Peyer's patch (tissue), 4 donors: Measurements from ENCODE around the gene PHACTR3.

ENCODE experiments used
- POLR2A ChIP-seq, 2 donors: fragments of 450-650 bp; IDR thresholded peaks; one replicate each; pipeline ENCODE4 v1.5.1; 2017; ENCODE audit warnings: antibody characterized with exemption in 2 of 2, mild to moderate bottlenecking in 2 of 2, moderate library complexity in 2 of 2
- TF ChIP-seq, protein P1 (sequence below), 6 experiments: fragments of 450-650 bp in 4 of 6; fragments of 200-600 bp in 2 of 6; sonication (generic) in 1 of 6; IDR thresholded peaks; one replicate each; pipeline ENCODE4 v1.5.1; 2017 to 2019; ENCODE audit warnings: antibody characterized with exemption in 6 of 6, mild to moderate bottlenecking in 3 of 6, moderate library complexity in 1 of 6

- TF ChIP-seq, protein P1, sequence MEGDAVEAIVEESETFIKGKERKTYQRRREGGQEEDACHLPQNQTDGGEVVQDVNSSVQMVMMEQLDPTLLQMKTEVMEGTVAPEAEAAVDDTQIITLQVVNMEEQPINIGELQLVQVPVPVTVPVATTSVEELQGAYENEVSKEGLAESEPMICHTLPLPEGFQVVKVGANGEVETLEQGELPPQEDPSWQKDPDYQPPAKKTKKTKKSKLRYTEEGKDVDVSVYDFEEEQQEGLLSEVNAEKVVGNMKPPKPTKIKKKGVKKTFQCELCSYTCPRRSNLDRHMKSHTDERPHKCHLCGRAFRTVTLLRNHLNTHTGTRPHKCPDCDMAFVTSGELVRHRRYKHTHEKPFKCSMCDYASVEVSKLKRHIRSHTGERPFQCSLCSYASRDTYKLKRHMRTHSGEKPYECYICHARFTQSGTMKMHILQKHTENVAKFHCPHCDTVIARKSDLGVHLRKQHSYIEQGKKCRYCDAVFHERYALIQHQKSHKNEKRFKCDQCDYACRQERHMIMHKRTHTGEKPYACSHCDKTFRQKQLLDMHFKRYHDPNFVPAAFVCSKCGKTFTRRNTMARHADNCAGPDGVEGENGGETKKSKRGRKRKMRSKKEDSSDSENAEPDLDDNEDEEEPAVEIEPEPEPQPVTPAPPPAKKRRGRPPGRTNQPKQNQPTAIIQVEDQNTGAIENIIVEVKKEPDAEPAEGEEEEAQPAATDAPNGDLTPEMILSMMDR (IDR thresholded peaks at IDR 0.05): no peak
- TF ChIP-seq POLR2A (IDR thresholded peaks at IDR 0.05): no peak
Measured at GRCh38 chr20:59587570-59587969, 16.8 kb upstream of the PHACTR3 start.
